ENCODE measurements around the gene TNIP1. TPM values are rescaled to one million over a fixed set of nuclear protein-coding genes. Genes with fewer than 3 reads are reported as not detected.

TNIP1 gene
- total RNA-seq, 1 donor from 2014 or later = 213 TPM

GRCh38 chr5:151067632-151068432, 13.0 kb downstream of the TNIP1 start:
- no peak for DNase-seq (ENCODE audit: low read depth)

DNA sequence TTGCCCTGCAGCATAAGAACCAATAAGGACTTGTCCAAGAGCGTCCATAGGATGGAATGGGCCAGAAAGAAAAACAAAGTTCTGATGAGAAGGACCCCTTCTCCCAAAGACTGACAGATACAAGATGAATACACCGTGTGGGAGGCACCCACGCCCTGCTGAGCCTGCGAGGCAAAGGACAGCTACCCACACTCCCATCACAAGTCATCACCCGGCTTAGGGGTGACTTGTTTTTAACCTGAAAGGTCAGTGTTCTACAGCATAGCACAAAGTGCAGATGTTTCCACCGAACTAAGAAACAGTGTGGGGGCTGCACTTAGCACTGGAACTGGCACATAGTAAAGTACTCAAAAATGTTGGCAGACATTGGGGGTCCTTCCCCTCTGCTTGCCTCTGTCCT, 13.9 kb downstream of the TNIP1 start:
- no peak for DNase-seq (ENCODE audit: low read depth)

- no peak for DNase-seq (ENCODE audit: low read depth)
Measured at GRCh38 chr5:151065609-151066008, 15.2 kb downstream of the TNIP1 start.

DNA sequence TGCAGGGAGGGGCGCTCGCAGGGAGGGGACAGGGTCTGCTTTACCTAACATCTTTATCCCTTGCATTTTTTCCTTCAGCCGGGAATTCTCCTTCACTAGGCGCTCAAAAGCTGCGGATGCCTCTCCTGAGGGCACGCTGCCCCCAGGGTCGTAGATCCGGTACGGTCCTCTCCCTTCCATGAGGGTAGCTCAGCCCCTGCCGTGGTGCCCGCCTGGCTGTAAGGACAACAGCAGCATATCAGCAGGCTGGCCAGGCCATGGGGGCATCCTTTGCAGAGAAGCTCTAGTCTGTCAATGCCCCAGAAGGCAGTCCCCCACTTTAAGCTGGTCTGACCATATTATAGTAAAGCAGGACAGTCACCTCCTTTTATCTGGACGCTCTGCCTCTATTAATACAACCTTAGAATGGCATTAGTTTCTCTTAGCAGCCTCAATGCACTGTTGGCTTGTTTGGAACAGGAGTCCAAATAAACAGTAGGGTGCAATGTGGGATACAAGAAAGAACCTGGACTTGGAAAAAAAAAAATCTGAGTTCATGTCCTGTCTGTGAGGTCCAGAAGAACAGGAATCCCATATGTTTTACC, 15.8 kb downstream of the TNIP1 start:
- no peak for DNase-seq (ENCODE audit: low read depth)

DNA sequence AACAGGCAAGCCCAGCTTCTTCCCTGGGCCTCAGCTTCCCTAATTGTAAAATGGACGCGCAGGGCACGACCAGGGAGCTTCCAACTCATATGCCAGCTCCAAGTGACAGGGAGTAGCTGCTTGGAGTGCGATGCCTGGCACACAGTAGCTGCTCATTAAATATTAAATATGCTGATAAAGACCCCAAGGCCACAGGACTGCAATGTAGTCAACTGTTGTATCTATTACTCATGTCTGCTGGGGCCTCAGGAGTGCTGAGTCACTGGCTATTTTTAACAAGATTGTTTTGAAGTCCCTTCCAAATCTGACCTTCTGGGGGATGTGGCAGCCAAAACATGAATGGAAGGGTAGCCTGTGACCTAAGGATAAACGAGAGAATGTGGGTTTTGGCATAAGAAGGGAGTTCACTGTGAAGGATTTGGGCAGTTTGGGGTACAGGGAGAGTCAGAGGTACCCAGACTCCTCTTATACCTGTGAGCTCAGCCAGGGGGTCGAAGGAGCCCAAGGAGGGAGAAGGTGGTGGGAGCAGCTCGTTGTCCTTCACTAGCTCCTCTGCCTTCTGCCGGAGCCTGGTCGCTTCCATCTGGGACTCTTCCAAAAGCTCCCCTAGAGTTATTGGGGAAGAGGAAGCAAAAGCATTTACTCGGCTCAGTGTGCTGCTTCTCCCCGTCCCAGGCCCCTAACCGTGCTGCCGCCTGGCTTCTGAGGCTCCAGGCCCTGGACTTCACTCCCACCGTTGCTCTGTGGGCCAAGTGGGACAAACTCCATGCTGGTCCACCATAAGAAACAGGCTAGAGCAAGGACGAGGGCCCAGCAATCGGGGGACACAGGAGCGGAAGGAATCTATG, 17.5 kb downstream of the TNIP1 start:
- DNase-seq (ENCODE audit: low read depth) = peak; percentile 92

- no peak for DNase-seq (ENCODE audit: low read depth)
Measured at GRCh38 chr5:151062405-151063141, 18.3 kb downstream of the TNIP1 start.

DNA sequence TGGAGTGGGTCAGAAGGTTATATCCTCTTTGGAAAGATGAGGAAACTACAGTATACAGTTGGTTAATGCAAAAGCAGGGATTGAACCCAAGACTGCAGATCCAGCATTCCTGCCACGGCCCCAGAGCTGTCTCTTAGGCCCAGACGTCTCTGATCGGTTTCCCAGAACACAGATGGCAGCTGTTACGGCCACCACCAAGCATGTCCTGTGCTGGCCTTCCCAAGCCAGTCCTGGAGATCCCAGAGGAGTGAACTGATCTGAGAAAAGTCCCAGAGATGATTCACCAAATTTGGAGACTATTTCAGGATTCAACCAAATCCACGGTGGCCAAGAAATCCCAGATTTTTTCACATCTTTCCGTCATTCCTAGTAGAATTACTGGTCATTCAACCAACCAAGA, 20.1 kb downstream of the TNIP1 start:
- DNase-seq (ENCODE audit: low read depth) = peak; percentile 79

DNA sequence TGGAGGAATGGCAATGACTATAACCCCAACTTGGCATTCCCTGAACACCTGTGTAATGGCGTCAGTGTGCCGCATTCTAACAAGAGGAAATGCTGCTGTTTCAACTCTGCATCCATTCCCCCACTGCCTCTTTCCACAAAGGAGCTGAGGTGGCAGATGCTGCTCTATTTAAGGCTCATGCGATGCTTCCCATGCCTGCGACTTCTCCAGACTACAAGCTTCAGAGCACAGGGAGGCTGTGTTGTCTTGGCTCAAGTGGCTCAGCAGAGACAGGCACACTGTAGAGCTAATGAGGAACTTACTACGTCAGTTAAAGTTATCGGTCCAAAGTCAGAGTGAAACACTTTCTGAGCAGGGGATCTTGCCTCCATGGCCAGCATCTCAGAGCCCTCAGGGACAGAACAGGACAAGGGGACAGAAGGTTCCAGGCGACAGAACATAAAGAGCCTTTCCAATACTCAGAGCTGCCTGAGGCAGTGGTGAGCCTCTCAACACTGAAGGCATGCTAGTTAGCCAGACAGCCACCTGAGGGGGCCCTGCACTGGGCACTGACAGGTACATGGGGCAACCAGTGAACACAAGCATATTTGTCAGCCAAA, 21.8 kb downstream of the TNIP1 start:
- peak; percentile 52 for DNase-seq (ENCODE audit: low read depth)

DNA sequence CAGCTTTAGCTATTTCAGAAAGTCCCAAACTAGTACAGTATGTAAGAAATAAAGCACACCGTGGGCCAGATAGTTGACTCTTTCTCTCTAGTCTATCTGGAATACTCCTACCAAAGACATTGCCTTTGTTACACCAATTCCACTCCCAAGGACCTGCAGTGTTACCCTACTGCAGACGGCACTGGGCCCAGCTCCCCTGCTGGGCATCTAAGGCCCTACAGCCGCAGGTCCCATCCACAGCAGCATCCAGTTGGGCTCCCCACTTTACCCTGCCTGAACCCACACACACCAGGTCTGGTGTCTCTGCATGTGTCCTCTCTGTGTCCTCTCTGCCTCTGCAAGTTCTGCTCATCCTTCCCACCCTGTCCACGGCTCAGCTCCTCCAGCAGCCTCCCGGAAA, 22.5 kb downstream of the TNIP1 start:
- DNase-seq (ENCODE audit: low read depth) = no peak

DNA sequence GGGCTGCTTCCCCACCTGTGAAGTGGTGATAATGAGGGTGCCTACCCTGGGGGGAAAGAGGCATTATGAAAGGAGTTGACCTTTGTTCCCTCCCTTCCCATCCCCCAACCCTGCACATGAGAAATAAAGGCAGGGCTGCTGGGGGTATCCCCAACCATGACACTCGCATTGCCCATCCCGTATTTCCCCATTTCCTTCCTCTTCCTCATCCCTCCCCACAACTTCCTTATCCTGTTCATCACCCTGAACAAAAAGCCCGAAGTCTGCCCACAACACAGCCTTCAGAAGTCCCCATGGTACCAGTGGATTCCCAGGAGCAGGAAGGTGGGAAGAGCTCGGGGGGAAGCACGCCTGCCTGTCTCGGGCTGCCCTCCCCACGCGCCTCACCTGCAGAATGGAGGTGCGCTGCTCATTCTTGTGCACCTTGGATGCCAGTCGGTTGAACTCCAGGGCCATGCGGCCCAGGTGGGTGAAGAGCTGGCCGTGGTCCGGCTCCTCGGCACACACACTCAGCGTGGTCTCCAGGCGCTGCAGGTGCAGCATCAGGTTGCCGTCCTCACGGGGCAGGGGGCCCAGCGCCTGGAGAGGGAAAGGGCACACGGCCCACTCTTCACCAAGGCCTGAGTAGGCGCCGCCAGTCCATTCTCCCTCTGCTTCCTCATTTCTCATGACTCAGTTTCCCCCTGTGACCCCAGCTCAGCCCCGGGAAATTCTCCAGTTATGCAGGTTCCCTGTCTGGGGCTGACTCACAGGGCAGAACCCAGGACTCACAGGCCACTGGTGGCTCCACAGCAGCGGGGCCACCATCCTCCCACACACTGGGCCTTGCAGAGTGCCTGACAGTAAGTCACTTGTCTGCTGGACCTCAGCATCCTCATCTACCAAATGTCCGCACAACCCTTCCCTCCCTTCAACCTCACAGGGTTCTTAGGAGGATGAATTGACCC, 24.2 kb downstream of the TNIP1 start:
- DNase-seq (ENCODE audit: low read depth) = no peak

- DNase-seq (ENCODE audit: low read depth) = no peak
Measured at GRCh38 chr5:151055336-151055735, 25.5 kb downstream of the TNIP1 start.

GRCh38 chr5:151054709-151055108, 26.1 kb downstream of the TNIP1 start:
- DNase-seq (ENCODE audit: low read depth) = no peak

DNA sequence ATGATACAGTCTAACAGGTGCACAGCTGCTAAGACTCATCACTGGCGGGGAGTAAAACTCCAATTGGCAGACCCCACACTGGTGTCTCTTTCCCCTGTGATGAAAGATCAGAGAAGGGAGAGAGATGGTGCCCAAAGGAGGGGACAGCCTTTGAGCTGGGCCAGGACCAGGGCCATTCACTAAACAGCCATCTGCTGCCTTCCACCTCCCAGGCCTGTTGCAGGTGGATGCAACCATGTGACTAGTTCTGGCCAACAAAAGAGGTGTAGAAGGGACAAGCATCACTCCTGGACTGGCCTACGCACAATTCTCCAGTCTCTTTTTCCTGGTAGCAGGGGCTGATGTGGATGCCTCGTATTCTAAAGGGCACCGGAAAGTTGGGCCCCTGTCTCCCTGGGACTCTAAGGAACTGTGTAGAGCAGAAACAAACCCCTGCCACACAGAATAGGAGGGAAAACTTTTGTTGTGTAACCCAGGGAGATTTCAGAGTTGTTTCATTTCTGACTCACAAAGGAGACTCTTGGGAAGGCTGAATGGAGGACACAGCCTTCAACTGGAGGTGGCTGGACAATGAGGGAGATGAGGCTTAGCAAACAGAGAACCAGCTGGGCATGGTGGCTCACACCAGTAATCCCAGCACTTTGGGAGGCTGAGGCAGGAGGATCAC, 26.9 kb downstream of the TNIP1 start:
- DNase-seq (ENCODE audit: low read depth) = no peak

GRCh38 chr5:151052836-151053235, 28.0 kb downstream of the TNIP1 start:
- DNase-seq (ENCODE audit: low read depth) = no peak

DNA sequence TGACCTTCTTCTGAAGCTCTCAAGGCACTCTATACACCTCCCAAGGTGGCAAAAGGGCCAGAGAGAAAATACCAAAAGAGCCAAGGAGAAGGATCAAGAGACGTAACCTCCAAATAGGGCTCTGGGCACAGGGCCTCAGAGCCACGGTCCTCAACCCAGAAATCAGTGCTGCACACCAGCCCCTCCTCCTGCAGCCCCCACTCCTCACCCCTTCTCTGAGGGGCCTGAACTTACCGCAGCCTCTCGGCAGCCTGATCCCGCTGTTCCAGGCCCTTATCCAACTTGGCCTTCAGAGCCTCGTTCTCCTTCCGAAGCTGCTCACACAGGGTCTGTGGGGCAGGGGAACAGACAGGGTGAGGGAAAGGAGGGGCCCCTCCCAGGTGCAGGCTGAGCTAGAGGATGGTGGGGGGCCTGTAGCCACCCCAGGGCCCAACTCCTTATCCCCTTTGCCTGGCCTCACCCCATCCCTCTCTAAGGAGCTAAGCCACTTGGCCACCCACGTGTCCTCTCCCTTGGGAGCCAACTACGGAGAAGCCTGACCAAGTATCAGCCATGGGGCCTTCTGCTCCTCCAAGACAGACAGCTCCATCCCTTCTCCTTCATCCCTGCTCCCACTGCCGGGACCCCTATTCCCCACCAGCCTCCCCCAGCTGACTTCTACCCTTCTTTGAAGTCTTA, 28.8 kb downstream of the TNIP1 start:
- DNase-seq (ENCODE audit: low read depth) = no peak

GRCh38 chr5:151051066-151051930, 29.5 kb downstream of the TNIP1 start:
- DNase-seq (ENCODE audit: low read depth) = peak; percentile 86

DNA sequence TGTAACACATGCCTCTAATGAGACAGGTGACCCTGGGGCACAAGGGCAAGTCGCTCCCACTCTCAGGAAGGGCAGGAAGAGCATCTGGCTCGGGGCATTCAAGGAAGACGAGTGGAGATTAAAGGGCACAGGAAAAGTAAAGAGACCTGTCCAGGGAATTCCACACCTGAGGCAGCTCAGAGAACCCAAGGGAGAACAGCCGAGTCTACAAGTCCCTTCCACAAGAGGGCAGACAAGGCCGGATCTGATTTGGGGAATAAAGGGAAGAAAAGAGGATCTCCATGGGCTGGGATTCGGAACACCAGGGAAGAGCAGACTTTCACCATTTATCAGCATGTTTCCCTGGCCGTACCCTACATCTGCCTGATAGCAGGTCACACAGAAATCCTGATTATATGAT, 32.3 kb downstream of the TNIP1 start:
- no peak for DNase-seq (ENCODE audit: low read depth)
